HG03558 (cell line): ENCODE results near the gene CELF1.

Experiments
- ATAC-seq: cut with Tn5 transposase; IDR thresholded peaks from one replicate; pipeline ENCODE4 v1.9.1; 2021; ENCODE audit warnings: moderate number of reproducible peaks; ENCODE audit not compliant: unreplicated experiment; ENCODE audit errors: extremely low read depth

Gene CELF1

GRCh38 chr11:47434011-47434786 is 118.7 kb downstream of the CELF1 start:
- no peak for ATAC-seq

GRCh38 chr11:47433157-47433556 is 119.8 kb downstream of the CELF1 start:
- no peak for ATAC-seq

GRCh38 chr11:47431356-47432083 is 121.4 kb downstream of the CELF1 start:
- no peak for ATAC-seq

- ATAC-seq: no peak
These were observed 122.4 kb downstream of the CELF1 start for GRCh38 chr11:47430524-47430923.

GRCh38 chr11:47426062-47426956 is 126.6 kb downstream of the CELF1 start, which contains the start of gene PSMC3:
TSS of gene PSMC3 (minus strand) at chr11:47426439. CDS start at chr11:47426279, 160 bp downstream.
- peak; percentile 76 for ATAC-seq

- no peak for ATAC-seq
These were observed 127.3 kb downstream of the CELF1 start for GRCh38 chr11:47425611-47426010.

- ATAC-seq: no peak
These were observed 134.3 kb downstream of the CELF1 start for GRCh38 chr11:47418454-47419259.

- no peak for ATAC-seq
These were observed 135.2 kb downstream of the CELF1 start for GRCh38 chr11:47417712-47418111.

GRCh38 chr11:47415949-47416472 is 136.9 kb downstream of the CELF1 start:
- ATAC-seq: no peak
